ENCODE results near the gene KAZN. TPM values are rescaled to one million over a fixed set of nuclear protein-coding genes. Genes with fewer than 3 reads are reported as not detected.

KAZN gene
- polyA plus RNA-seq, 2 of the 4 experiments (the other 2 are of a cell fraction) = 1.3 to 1.9 TPM

DNA sequence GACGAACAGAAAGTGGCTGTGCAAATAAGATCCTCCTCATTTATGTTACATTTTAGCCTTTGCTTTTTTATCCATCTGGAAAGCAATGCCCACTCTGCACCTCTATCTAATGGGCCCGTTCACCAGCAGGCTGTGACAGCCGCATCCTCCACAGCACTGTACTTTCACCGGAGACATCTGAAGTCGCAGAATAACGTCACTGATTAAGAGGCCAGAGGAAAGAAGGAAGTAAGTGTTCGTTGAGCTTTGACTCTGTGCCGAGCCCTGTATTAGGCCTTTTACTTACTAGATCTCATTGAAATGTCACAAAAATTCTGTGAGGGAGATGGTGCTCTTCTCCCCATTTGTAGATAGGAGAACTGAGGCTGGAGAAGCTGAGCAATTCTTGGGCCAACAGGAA is 62.3 kb downstream of the KAZN start:
- Histone ChIP-seq H3K4me3 (no peak overlapping the region), H3K9me3 (no peaks in the 10 kb centered on the region), H3K4me2 (no peak overlapping the region), H3K27ac (no peak overlapping the region), H3K4me1 (no peaks in the 10 kb centered on the region)
- DNase-seq (ENCODE audit: low read depth in 1 of 2, low spot score in 1 of 2) (no peak), ATAC-seq (no peak), FAIRE-seq (no peak)
- POLR2A ChIA-PET = no interaction called here
- TF ChIP-seq HOXB13 (CRISPR knock-in tag; IDR thresholded peaks at IDR 0.05; ENCODE audit: low read depth) = no peak
- no peak for TF ChIP-seq ESRRA (IDR thresholded peaks at IDR 0.05; ENCODE audit: borderline replicate concordance, low read length)
- no peak for TF ChIP-seq CHD4 (IDR thresholded peaks at IDR 0.05; ENCODE audit: borderline replicate concordance)
- TF ChIP-seq, protein P1, sequence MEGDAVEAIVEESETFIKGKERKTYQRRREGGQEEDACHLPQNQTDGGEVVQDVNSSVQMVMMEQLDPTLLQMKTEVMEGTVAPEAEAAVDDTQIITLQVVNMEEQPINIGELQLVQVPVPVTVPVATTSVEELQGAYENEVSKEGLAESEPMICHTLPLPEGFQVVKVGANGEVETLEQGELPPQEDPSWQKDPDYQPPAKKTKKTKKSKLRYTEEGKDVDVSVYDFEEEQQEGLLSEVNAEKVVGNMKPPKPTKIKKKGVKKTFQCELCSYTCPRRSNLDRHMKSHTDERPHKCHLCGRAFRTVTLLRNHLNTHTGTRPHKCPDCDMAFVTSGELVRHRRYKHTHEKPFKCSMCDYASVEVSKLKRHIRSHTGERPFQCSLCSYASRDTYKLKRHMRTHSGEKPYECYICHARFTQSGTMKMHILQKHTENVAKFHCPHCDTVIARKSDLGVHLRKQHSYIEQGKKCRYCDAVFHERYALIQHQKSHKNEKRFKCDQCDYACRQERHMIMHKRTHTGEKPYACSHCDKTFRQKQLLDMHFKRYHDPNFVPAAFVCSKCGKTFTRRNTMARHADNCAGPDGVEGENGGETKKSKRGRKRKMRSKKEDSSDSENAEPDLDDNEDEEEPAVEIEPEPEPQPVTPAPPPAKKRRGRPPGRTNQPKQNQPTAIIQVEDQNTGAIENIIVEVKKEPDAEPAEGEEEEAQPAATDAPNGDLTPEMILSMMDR (IDR thresholded peaks at IDR 0.05) = no peak
- no peak for TF ChIP-seq CBX8 (IDR thresholded peaks at IDR 0.05)
- no peak for TF ChIP-seq ZC3H11A (IDR thresholded peaks at IDR 0.05)
- TF ChIP-seq EHMT2 (IDR thresholded peaks at IDR 0.05; ENCODE audit: low read depth) = no peak
- no peak for TF ChIP-seq POLR2A (IDR thresholded peaks at IDR 0.05; ENCODE audit: low read length)
- TF ChIP-seq MAZ (IDR thresholded peaks at IDR 0.05; ENCODE audit: borderline replicate concordance, low read depth, low read length) = no peak
- no peak for TF ChIP-seq JUN (IDR thresholded peaks at IDR 0.05)
- TF ChIP-seq HEYL (CRISPR knock-in tag; IDR thresholded peaks at IDR 0.05) = no peak
- TF ChIP-seq GATA3 (IDR thresholded peaks at IDR 0.05; ENCODE audit: borderline replicate concordance) = no peak
- no peak for TF ChIP-seq ZFP36 (IDR thresholded peaks at IDR 0.05; ENCODE audit: borderline replicate concordance, partially characterized antibody)
- TF ChIP-seq RFX5 (IDR thresholded peaks at IDR 0.05) = no peak
- TF ChIP-seq TFCP2L1 (CRISPR knock-in tag; IDR thresholded peaks at IDR 0.05) = no peak
- no peak for TF ChIP-seq CEBPB (IDR thresholded peaks at IDR 0.05)
- no peak for TF ChIP-seq NFE2L2 (conservative IDR thresholded peaks at IDR 0.05; ENCODE audit: low read length)
- TF ChIP-seq BHLHE40 (IDR thresholded peaks at IDR 0.05; ENCODE audit: low read depth, low read length) = no peak
- 61% methylated on average over 8 of the region's 8 CpGs for WGBS (ENCODE audit: missing lambda C conversion rate)
- CTCF ChIA-PET = no interaction called here

DNA sequence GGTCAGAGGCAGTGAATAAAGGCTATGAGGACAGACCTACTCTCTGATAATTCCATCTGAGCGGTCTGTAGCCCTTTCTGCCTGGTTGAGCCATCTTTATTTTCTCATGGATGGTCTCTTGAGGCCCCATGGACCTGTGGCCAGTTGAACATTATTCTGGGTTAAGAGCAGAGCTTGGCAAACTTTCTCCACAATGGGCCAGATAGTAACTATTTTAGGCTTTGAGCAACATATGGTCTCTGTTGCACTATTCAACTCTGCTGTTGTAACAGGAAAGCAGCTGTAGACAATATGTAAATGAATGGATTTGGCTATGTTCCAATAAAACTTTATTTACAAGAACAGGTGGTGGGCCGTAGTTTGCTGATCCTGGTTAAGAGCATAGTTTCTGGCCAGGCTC is 62.7 kb downstream of the KAZN start:
- Histone ChIP-seq H3K9me3 (no peaks in the 10 kb centered on the region), H3K4me2 (no peak overlapping the region), H3K4me3 (no peak overlapping the region), H3K27ac (no peak overlapping the region), H3K4me1 (no peaks in the 10 kb centered on the region)
- 32% methylated on average over 2 of the region's 2 CpGs for WGBS (ENCODE audit: missing lambda C conversion rate)
- ATAC-seq = no peak
- no peak for DNase-seq (ENCODE audit: low read depth in 1 of 2, low spot score in 1 of 2)
- ChIA-PET CTCF (no interaction called here), POLR2A (no interaction called here)
- FAIRE-seq = no peak
- TF ChIP-seq ZSCAN20 (CRISPR knock-in tag; IDR thresholded peaks at IDR 0.05) (no peak), HOXA7 (CRISPR knock-in tag; IDR thresholded peaks at IDR 0.05) (no peak), FOSB (CRISPR knock-in tag; IDR thresholded peaks at IDR 0.05) (no peak), KDM5A (IDR thresholded peaks at IDR 0.05) (no peak), ESRRA (IDR thresholded peaks at IDR 0.05; ENCODE audit: borderline replicate concordance, low read length) (no peak), SREBF2 (IDR thresholded peaks at IDR 0.05) (no peak), MAFK (IDR thresholded peaks at IDR 0.05; ENCODE audit: partially characterized antibody) (no peak), SMC3 (IDR thresholded peaks at IDR 0.05) (no peak), CBX2 (IDR thresholded peaks at IDR 0.05; ENCODE audit: borderline replicate concordance, low read depth) (no peak)
- TF ChIP-seq, protein P2, sequence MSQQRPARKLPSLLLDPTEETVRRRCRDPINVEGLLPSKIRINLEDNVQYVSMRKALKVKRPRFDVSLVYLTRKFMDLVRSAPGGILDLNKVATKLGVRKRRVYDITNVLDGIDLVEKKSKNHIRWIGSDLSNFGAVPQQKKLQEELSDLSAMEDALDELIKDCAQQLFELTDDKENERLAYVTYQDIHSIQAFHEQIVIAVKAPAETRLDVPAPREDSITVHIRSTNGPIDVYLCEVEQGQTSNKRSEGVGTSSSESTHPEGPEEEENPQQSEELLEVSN (IDR thresholded peaks at IDR 0.05; ENCODE audit: borderline replicate concordance, low read depth) = no peak

DNA sequence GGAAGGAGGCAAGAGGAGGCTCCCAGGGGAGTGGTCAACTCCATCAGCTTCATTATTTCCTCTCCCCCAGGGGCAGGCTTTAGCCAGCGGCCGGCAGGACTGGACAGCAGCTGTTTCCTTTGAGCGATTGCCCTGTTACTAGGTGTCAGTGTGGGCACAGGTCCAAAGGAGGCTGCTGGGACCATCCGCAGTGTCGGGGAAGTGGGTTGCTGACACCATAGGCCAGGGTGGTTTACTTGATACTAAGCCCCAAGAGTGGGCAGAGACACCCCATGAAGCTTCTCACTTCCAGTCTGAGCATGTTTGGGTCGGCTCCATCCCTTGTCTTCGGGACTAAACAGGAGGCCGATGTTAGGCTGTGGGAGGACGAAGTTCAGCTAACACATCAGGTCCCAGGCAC is 63.6 kb downstream of the KAZN start:
- no peak for FAIRE-seq
- POLR2A ChIA-PET = no interaction called here
- ATAC-seq = no peak

More for the DNA sequence above, 63.6 kb downstream of the KAZN start:
- Histone ChIP-seq H3K4me3 (no peak overlapping the region), H3K27ac (no peak overlapping the region), H3K9me3 (no peaks in the 10 kb centered on the region), H3K4me1 (no peaks in the 10 kb centered on the region), H3K4me2 (no peak overlapping the region)
- 20% methylated on average over 7 of the region's 9 CpGs for WGBS (ENCODE audit: missing lambda C conversion rate)
- no peak for DNase-seq (ENCODE audit: low read depth in 1 of 2, low spot score in 1 of 2)
- CTCF ChIA-PET = no interaction called here
- TF ChIP-seq PHF8 (IDR thresholded peaks at IDR 0.05; ENCODE audit: borderline replicate concordance, low read depth) = no peak
- no peak for TF ChIP-seq MYC (IDR thresholded peaks at IDR 0.05; ENCODE audit: borderline replicate concordance, low read length)
- TF ChIP-seq HDAC2 (IDR thresholded peaks at IDR 0.05) = no peak
- TF ChIP-seq CEBPB (IDR thresholded peaks at IDR 0.05) = no peak
- TF ChIP-seq, protein P3, sequence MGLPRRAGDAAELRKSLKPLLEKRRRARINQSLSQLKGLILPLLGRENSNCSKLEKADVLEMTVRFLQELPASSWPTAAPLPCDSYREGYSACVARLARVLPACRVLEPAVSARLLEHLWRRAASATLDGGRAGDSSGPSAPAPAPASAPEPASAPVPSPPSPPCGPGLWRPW (IDR thresholded peaks at IDR 0.05) = no peak
- TF ChIP-seq KDM1A (IDR thresholded peaks at IDR 0.05; ENCODE audit: low read depth) = no peak
- no peak for TF ChIP-seq CBX8 (IDR thresholded peaks at IDR 0.05)
- no peak for TF ChIP-seq CHD4 (IDR thresholded peaks at IDR 0.05; ENCODE audit: borderline replicate concordance)

Measured in A549 (cell line).